Neural progenitor cell (in vitro differentiated cells): ENCODE measurements around the gene ITGA3. TPM values are rescaled to one million over a fixed set of nuclear protein-coding genes. Genes with fewer than 3 reads are reported as not detected.

Experiments
- DNase-seq: peaks from one replicate; pipeline ENCODE4 v3.0.0-alpha.2; 2016; ENCODE audit warnings: low spot score
- H2AFZ ChIP-seq: fragments of 200-600 bp; sonication (generic); replicated peaks from 2 replicates; pipeline ENCODE4 v1.6.1; 2016; ENCODE audit warnings: antibody characterized with exemption
- H3F3A ChIP-seq: fragments of 200-600 bp; sonication (generic); 2 replicates; pipeline ENCODE4 v1.6.1; 2016; ENCODE audit warnings: antibody characterized with exemption, low read depth
- H3K27ac ChIP-seq: fragments of 200-600 bp; sonication (generic); 2 replicates; pipeline ENCODE4 v1.5.1; 2016; ENCODE audit warnings: mild to moderate bottlenecking
- H3K27me3 ChIP-seq: fragments of 200-600 bp; sonication (generic); 2 replicates; pipeline ENCODE4 v1.6.1; 2016; ENCODE audit warnings: mild to moderate bottlenecking, moderate library complexity
- H3K36me3 ChIP-seq: fragments of 200-600 bp; sonication (generic); 2 replicates; pipeline ENCODE4 v1.5.1; 2016
- H3K4me1 ChIP-seq: fragments of 200-600 bp; sonication (generic); 2 replicates; pipeline ENCODE4 v1.6.1; 2016; ENCODE audit warnings: mixed run types
- H3K4me2 ChIP-seq: fragments of 200-600 bp; sonication (generic); 2 replicates; pipeline ENCODE4 v1.6.1; 2016
- H3K4me3 ChIP-seq: fragments of 200-600 bp; sonication (generic); 2 replicates; pipeline ENCODE4 v1.5.1; 2016
- H3K79me2 ChIP-seq: fragments of 200-600 bp; sonication (generic); 2 replicates; pipeline ENCODE4 v1.6.1; 2016; ENCODE audit warnings: low read depth
- H3K9ac ChIP-seq: fragments of 200-600 bp; sonication (generic); 2 replicates; pipeline ENCODE4 v1.6.1; 2016
- H3K9me3 ChIP-seq: fragments of 200-600 bp; sonication (generic); 2 replicates; pipeline ENCODE4 v1.5.1; 2016; ENCODE audit warnings: low read depth
- H4K20me1 ChIP-seq: fragments of 200-600 bp; sonication (generic); 2 replicates; pipeline ENCODE4 v1.6.1; 2016; ENCODE audit warnings: low read depth
- H3K27ac Mint-ChIP-seq: 3 replicates; pipeline ENCODE4 v1.8.0; 2021; ENCODE audit warnings: mixed read lengths
- H3K27me3 Mint-ChIP-seq: 2 replicates; pipeline ENCODE4 v1.8.0; 2022; ENCODE audit warnings: low read depth, mild to moderate bottlenecking, inconsistent platforms, moderate library complexity, mixed read lengths; ENCODE audit not compliant: insufficient read depth
- H3K36me3 Mint-ChIP-seq: 3 replicates; pipeline ENCODE4 v1.8.0; 2021; ENCODE audit warnings: mixed read lengths
- H3K4me1 Mint-ChIP-seq: 3 replicates; pipeline ENCODE4 v1.8.0; 2021; ENCODE audit warnings: mixed read lengths
- H3K4me3 Mint-ChIP-seq: 3 replicates; pipeline ENCODE4 v1.8.0; 2021; ENCODE audit warnings: mild to moderate bottlenecking, moderate library complexity, mixed read lengths
- H3K9me3 Mint-ChIP-seq: 3 replicates; pipeline ENCODE4 v1.8.0; 2020; ENCODE audit warnings: mixed read lengths
- CTCF ChIP-seq: fragments of 200-600 bp; sonication (generic); IDR thresholded peaks from 2 replicates; pipeline ENCODE4 v1.5.1; 2017; ENCODE audit warnings: antibody characterized with exemption, mild to moderate bottlenecking
- EZH2 ChIP-seq: fragments of 200-600 bp; sonication (generic); IDR thresholded peaks from 2 replicates; pipeline ENCODE4 v1.6.1; 2017; ENCODE audit warnings: antibody characterized with exemption, mild to moderate bottlenecking, moderate library complexity
- EZH2phosphoT487 ChIP-seq: fragments of 200-600 bp; sonication (generic); IDR thresholded peaks from 2 replicates; pipeline ENCODE4 v1.6.1; 2017; ENCODE audit warnings: antibody characterized with exemption
- total RNA-seq: library from RNA; depleted of rRNA; stranded (reverse); fragments of >200 nt; gene quantifications from 2 replicates; pipeline ENCODE4 v1.2.3, GENCODE V29; 2015; ENCODE audit warnings: low replicate concordance

The ITGA3 gene
- total RNA-seq, 1 donor from 2014 or later: 7.7 TPM

GRCh38 chr17:50023520-50023919, 32.4 kb upstream of the ITGA3 start:
- Histone ChIP-seq H3K27ac (no peak overlapping the region), H3K9ac (no peak overlapping the region), H3F3A (peaks cover 47% of the 10 kb centered on the region), H2AFZ (no peak overlapping the region), H3K79me2 (no peaks in the 10 kb centered on the region), H3K27me3 (peaks cover 5% of the 10 kb centered on the region), H3K4me2 (no peak overlapping the region), H3K4me1 (peaks cover 16% of the 10 kb centered on the region), H3K9me3 (no peaks in the 10 kb centered on the region), H3K36me3 (no peaks in the 10 kb centered on the region), H4K20me1 (no peaks in the 10 kb centered on the region), H3K4me3 (no peak overlapping the region)
- H3K4me1 Mint-ChIP-seq: peaks cover 14% of the 10 kb centered on the region
- H3K9me3 Mint-ChIP-seq: no peaks in the 10 kb centered on the region
- DNase-seq: no peak
- H3K36me3 Mint-ChIP-seq: no peaks in the 10 kb centered on the region
- no peak overlapping the region for H3K27ac Mint-ChIP-seq
- no peak overlapping the region for H3K4me3 Mint-ChIP-seq
- TF ChIP-seq EZH2: no peak
- TF ChIP-seq CTCF: no peak
- peak; percentile 30 for TF ChIP-seq EZH2phosphoT487
- peaks cover 8% of the 10 kb centered on the region for H3K27me3 Mint-ChIP-seq

GRCh38 chr17:50024808-50025207, 31.1 kb upstream of the ITGA3 start:
- Histone ChIP-seq H3K36me3 (no peaks in the 10 kb centered on the region), H3K9me3 (no peaks in the 10 kb centered on the region), H3K4me1 (peaks cover 19% of the 10 kb centered on the region), H3F3A (peaks cover 47% of the 10 kb centered on the region), H3K4me3 (no peak overlapping the region), H3K79me2 (no peaks in the 10 kb centered on the region), H2AFZ (no peak overlapping the region), H3K4me2 (no peak overlapping the region), H3K27me3 (peaks cover 5% of the 10 kb centered on the region), H4K20me1 (no peaks in the 10 kb centered on the region), H3K9ac (no peak overlapping the region), H3K27ac (no peak overlapping the region)
- no peak for TF ChIP-seq EZH2
- H3K27me3 Mint-ChIP-seq: peaks cover 8% of the 10 kb centered on the region
- no peaks in the 10 kb centered on the region for H3K36me3 Mint-ChIP-seq
- H3K4me1 Mint-ChIP-seq: peaks cover 17% of the 10 kb centered on the region
- no peak overlapping the region for H3K4me3 Mint-ChIP-seq
- no peaks in the 10 kb centered on the region for H3K9me3 Mint-ChIP-seq
- no peak for DNase-seq
- no peak overlapping the region for H3K27ac Mint-ChIP-seq

- Histone ChIP-seq H3K9me3 (no peaks in the 10 kb centered on the region), H3K79me2 (no peaks in the 10 kb centered on the region), H3K9ac (no peak overlapping the region), H3K27me3 (peaks cover 5% of the 10 kb centered on the region), H3K36me3 (no peaks in the 10 kb centered on the region), H3K4me1 (peaks cover 19% of the 10 kb centered on the region), H4K20me1 (no peaks in the 10 kb centered on the region), H3K4me2 (no peak overlapping the region), H3K4me3 (no peak overlapping the region), H3F3A (peaks cover 50% of the 10 kb centered on the region), H3K27ac (no peak overlapping the region), H2AFZ (no peak overlapping the region)
- no peak for DNase-seq
- Mint-ChIP-seq H3K9me3 (no peaks in the 10 kb centered on the region), H3K27ac (no peak overlapping the region), H3K36me3 (no peaks in the 10 kb centered on the region), H3K4me3 (peak overlapping the region; percentile 15), H3K27me3 (peaks cover 8% of the 10 kb centered on the region), H3K4me1 (peaks cover 17% of the 10 kb centered on the region)
- TF ChIP-seq EZH2phosphoT487: no peak
- TF ChIP-seq EZH2: no peak
- no peak for TF ChIP-seq CTCF
These were observed 29.7 kb upstream of the ITGA3 start for GRCh38 chr17:50026046-50026675.

GRCh38 chr17:50026837-50027171, 29.1 kb upstream of the ITGA3 start:
- Histone ChIP-seq H3K27me3 (peaks cover 5% of the 10 kb centered on the region), H3K9ac (no peak overlapping the region), H3K4me2 (peak overlapping the region; percentile 17), H3K27ac (no peak overlapping the region), H4K20me1 (no peaks in the 10 kb centered on the region), H3K79me2 (no peaks in the 10 kb centered on the region), H3K9me3 (no peaks in the 10 kb centered on the region), H3K36me3 (no peaks in the 10 kb centered on the region), H3F3A (peaks cover 47% of the 10 kb centered on the region), H3K4me3 (no peak overlapping the region), H2AFZ (peak overlapping the region; percentile 43), H3K4me1 (peaks cover 19% of the 10 kb centered on the region)
- Mint-ChIP-seq H3K4me1 (peaks cover 17% of the 10 kb centered on the region), H3K9me3 (no peaks in the 10 kb centered on the region), H3K27me3 (peaks cover 8% of the 10 kb centered on the region), H3K36me3 (no peaks in the 10 kb centered on the region), H3K4me3 (no peak overlapping the region), H3K27ac (no peak overlapping the region)
- DNase-seq: peak; percentile 76
- TF ChIP-seq EZH2phosphoT487: no peak
- peak; percentile 84 for TF ChIP-seq CTCF
